ENCODE data around the gene ARSB. TPM values are rescaled to one million over a fixed set of nuclear protein-coding genes. Genes with fewer than 3 reads are reported as not detected.
A peak's percentile ranks its signal among the peaks of the same experiment; 100 is the strongest.
"Not testable (repeated sequence)": the region's sequence is repeated elsewhere in the genome, so short reads cannot be mapped to it uniquely, and the experiment has no call there.

Gene ARSB
- total RNA-seq, 1 experiment from 2014 or later, result 11.9 TPM

DNA sequence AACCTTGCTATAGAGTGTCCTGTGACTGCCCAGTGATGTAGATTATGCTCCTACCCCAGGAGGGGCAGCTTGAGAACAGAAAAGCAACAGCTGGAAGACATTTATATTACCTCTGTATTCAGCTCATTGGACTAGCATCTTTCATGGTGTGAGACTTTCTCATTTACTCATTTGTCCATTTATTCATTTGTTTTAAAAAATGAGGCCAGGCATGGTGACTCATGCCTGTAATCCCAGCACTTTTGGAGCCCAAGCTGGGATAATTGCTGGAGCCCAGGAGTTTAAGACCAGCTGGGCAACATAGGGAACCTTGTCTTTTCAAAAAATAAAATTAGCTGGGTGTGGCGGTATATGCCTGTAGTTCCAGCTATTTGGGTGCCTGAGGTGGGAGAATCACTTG is 206.6 kb downstream of the ARSB start:
- no peak for DNase-seq (ENCODE audit: low read depth)
- in situ Hi-C loops (cut with HindIII; ENCODE audit: low pct_unique_long_range_greater_than_20kb, low sequenced_read_pairs), result no loop called here

- DNase-seq (ENCODE audit: low read depth), result no peak
- in situ Hi-C loops (cut with HindIII; ENCODE audit: low pct_unique_long_range_greater_than_20kb, low sequenced_read_pairs), result no loop called here
Observed at GRCh38 chr5:78777901-78778300, 207.2 kb downstream of the ARSB start.

- no peak for DNase-seq (ENCODE audit: low read depth)
- in situ Hi-C loops (cut with HindIII; ENCODE audit: low pct_unique_long_range_greater_than_20kb, low sequenced_read_pairs), result no loop called here
Observed at GRCh38 chr5:78776637-78777036, 208.5 kb downstream of the ARSB start.

- DNase-seq (ENCODE audit: low read depth), result no peak
- in situ Hi-C loops (cut with HindIII; ENCODE audit: low pct_unique_long_range_greater_than_20kb, low sequenced_read_pairs), result no loop called here
Observed at GRCh38 chr5:78773655-78774054, 211.5 kb downstream of the ARSB start.

GRCh38 chr5:78771260-78772205 is 213.6 kb downstream of the ARSB start:
- in situ Hi-C loops (cut with HindIII; ENCODE audit: low pct_unique_long_range_greater_than_20kb, low sequenced_read_pairs), result no loop called here
- no peak for DNase-seq (ENCODE audit: low read depth)

GRCh38 chr5:78768781-78769380 is 216.2 kb downstream of the ARSB start:
- in situ Hi-C loops (cut with HindIII; ENCODE audit: low pct_unique_long_range_greater_than_20kb, low sequenced_read_pairs), result no loop called here
- DNase-seq (ENCODE audit: low read depth), result no peak

- DNase-seq (ENCODE audit: low read depth), result no peak
- in situ Hi-C loops (cut with HindIII; ENCODE audit: low pct_unique_long_range_greater_than_20kb, low sequenced_read_pairs), result no loop called here
Observed at GRCh38 chr5:78766412-78766762, 218.7 kb downstream of the ARSB start.

DNA sequence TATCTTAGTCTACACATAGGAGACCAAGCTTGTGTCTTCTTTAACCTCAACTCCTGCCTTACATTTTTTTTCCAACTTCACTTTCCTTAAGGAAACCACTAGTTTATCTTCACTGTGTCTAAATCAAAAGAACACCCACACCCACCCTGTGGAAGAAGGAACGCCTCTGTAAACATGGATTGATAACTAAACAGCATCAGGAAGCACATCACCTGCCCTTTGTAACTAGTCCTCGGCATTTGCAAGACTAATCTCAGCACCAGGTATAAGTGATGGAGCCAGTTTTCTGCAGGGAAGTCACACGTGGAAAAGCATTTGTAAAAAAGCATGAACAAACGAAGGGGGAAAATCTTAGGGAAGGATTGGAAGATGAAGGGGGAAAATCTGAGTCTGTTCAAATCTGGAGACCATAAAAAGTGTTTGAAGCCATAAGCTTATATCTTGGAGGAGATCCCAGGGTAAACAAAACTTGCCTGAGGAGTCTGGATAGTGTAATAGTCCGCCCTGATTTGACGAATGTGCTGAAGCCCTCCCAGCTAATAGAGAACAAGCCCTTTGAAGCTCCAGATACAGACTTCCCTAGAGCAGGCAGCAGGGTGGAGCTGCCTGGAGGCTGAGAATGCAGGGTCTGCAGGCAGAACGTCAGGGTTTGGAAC is 219.2 kb downstream of the ARSB start:
- DNase-seq (ENCODE audit: low read depth), result no peak

DNA sequence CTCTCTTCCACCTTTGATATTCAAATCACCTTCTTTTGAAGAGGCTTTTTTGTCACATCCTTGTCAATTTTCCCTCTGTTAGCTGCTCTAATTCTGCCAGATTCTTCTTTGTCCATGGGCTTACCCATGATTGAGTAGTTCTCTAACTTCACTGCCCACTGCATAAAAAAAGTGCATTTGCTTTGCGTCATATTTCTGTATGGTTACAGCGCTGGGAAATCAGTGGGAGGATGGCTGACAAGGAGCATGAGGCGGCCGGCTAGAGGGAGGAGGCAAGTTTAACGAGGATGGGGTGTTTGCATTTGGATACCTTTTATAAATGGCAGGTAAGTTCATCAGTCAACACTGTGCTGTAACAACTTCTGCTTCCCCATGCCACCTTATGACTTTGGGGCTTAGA is 220.0 kb downstream of the ARSB start:
- no peak for DNase-seq (ENCODE audit: low read depth)
- in situ Hi-C loops (cut with HindIII; ENCODE audit: low pct_unique_long_range_greater_than_20kb, low sequenced_read_pairs), result no loop called here

More for the DNA sequence above, 219.2 kb downstream of the ARSB start:
- in situ Hi-C loops (cut with HindIII; ENCODE audit: low pct_unique_long_range_greater_than_20kb, low sequenced_read_pairs), result no loop called here

DNA sequence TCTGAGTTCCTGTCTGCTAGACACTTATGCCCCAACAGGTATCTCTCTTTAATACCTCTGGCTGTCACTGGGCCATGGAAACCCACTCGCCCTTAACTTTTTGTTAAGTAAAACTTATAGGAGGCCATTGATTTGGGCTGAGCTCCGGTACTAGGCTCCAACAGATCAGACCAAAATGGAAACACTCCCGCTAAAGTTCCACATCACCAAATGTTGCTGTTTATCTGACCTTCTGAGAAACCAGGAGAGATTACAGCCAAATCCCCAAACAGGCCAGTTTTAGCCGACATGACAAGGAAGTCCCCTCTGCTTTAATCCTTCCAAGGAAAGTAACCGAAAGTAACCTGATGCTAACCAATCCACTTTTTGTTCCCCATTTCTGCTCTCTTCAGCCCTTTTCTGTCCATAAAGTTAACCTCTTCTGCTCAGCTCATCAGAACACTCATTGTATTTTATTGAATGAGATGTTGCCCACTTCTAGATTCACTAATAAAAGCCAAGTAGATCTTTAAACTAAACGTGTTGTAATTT is 221.4 kb downstream of the ARSB start:
- in situ Hi-C loops (cut with HindIII; ENCODE audit: low pct_unique_long_range_greater_than_20kb, low sequenced_read_pairs), result no loop called here
- DNase-seq (ENCODE audit: low read depth), result no peak

DNA sequence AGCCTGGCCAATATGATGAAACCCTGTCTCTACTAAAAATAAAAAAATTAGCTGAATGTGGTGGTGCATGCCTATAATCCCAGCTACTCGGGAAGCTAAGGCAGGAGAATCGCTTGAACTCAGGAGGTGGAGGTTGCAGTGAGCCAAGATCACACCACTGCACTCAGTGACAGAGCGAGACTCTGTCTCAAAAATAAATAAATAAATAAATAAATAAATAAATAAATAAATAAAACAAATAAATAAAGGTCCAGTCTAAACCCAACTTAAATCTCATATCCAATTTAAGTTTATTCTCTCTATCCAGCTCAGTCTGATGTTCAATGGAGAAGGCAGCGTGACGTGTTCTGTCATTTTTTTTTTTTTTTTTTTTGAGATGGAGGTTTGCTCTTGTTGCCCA is 222.4 kb downstream of the ARSB start:
- DNase-seq (ENCODE audit: low read depth); in situ Hi-C loops (cut with HindIII; ENCODE audit: low pct_unique_long_range_greater_than_20kb, low sequenced_read_pairs): not testable (repeated sequence)

GRCh38 chr5:78761840-78762239 is 223.3 kb downstream of the ARSB start:
- no peak for DNase-seq (ENCODE audit: low read depth)
- in situ Hi-C loops (cut with HindIII; ENCODE audit: low pct_unique_long_range_greater_than_20kb, low sequenced_read_pairs), result no loop called here

DNA sequence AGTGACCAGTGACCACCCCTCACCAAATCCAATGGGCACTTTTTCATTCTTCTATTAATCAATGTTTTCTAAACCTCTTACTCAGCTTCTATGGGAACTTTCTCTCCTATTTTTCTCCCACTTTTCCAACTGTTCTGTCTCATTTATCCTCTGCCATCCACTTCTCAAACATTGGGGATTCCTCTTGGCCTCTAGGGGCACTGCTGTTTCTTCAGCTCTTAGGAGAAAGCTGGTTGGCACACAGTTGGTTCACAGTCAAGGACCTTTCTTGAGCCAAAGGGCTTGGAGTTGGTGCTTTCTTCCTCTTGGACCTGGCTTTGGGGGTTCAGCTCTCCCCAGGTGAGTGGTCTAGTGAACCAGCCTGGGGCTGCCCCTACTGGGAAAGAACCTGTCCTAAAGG is 224.3 kb downstream of the ARSB start:
- DNase-seq (ENCODE audit: low read depth), result no peak
- in situ Hi-C loops (cut with HindIII; ENCODE audit: low pct_unique_long_range_greater_than_20kb, low sequenced_read_pairs), result no loop called here

- DNase-seq (ENCODE audit: low read depth), result no peak
- in situ Hi-C loops (cut with HindIII; ENCODE audit: low pct_unique_long_range_greater_than_20kb, low sequenced_read_pairs), result no loop called here
Observed at GRCh38 chr5:78760366-78760765, 224.7 kb downstream of the ARSB start.

DNA sequence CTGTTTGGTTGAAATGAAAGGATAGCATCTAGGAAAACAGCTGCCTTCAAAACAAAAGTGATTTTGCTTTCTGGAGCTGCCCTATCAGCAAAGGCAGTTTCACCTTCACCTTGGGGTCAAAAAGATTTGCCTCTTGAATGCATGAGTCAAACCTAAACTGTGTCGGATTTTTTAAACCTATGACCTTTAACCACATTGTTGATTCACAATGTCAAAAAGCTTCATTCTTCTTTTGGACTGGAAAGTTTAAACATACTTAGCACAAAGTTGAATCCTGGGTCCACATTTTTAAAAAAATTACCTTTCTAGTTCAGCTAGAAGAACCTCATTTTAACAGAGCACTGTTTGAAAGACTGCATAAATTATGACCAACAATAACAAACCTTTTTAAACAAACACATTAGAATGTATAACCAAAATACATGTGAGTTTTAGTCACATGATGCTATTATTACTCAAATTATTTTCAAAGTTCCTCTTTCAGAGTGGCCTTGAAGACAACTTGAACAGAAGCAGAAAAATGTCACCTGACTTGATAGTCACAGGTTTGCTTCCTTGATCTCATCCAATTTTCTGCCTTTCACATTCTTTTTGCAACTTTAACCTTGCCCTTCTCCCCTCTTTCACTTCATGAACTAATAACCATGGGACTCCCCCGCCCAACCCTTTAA is 226.8 kb downstream of the ARSB start:
- DNase-seq (ENCODE audit: low read depth), result peak; percentile 50
- in situ Hi-C loops (cut with HindIII; ENCODE audit: low pct_unique_long_range_greater_than_20kb, low sequenced_read_pairs), result no loop called here

DNA sequence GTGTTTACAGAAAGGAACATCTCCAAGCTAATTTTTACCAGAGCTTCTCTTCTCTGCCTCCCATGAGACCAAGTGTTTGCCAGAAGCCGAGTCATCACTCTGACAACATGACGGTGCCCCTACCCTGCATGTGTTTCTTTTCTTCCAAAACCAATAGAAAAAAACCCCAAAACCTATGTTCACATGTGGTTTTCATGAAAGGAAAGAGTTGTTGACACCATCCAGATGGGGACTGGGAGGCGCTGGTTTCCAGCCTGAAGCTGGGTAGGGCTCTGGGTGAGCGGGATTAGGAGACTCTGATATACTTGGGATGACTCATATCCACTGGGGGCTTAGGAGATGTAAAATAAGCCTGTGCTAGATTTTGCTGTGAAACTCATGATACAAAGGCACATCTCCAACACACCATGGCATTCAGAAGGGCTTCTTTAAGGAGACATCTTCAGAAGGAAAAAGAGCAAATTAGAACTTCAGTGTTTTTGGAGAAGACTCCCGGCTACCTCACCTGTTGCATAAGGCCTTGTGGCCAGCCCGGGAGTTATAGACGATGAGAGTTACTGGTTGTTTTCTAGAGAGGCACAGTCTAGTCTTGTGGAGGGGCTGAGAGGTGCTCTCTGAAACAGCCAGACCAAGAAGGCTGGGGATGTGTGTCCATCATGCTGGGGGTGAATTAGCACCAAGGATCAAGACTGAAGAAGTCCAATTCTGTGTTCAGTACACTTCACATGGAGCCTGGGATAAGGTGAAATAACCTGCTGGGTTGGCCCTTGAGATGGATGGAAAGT is 227.6 kb downstream of the ARSB start:
- DNase-seq (ENCODE audit: low read depth), result peak; percentile 17

GRCh38 chr5:78756858-78757257 is 228.3 kb downstream of the ARSB start:
- no peak for DNase-seq (ENCODE audit: low read depth)

More for the DNA sequence above, 227.6 kb downstream of the ARSB start:
- in situ Hi-C loops (cut with HindIII; ENCODE audit: low pct_unique_long_range_greater_than_20kb, low sequenced_read_pairs), result no loop called here

More at GRCh38 chr5:78756858-78757257, 228.3 kb downstream of the ARSB start:
- in situ Hi-C loops (cut with HindIII; ENCODE audit: low pct_unique_long_range_greater_than_20kb, low sequenced_read_pairs), result no loop called here
